DMS79 (cell line): ENCODE results near the gene RGL1.

ENCODE experiments used
- DNase-seq: peaks from one replicate; lab custom pipeline; 2025; lab: John Stamatoyannopoulos, UW

The RGL1 gene

GRCh38 chr1:183916574-183916973 is 111.7 kb downstream of the RGL1 start:
- no peak for DNase-seq

GRCh38 chr1:183918589-183918988 is 113.7 kb downstream of the RGL1 start:
- no peak for DNase-seq

- no peak for DNase-seq
Observed at GRCh38 chr1:183920651-183921050, 115.7 kb downstream of the RGL1 start.

- DNase-seq: no peak
Observed at GRCh38 chr1:183922197-183922596, 117.3 kb downstream of the RGL1 start.

GRCh38 chr1:183925947-183926346 is 121.0 kb downstream of the RGL1 start:
- no peak for DNase-seq

- no peak for DNase-seq
Observed at GRCh38 chr1:183926983-183927382, 122.1 kb downstream of the RGL1 start.

- no peak for DNase-seq
Observed at GRCh38 chr1:183931646-183932271, 126.8 kb downstream of the RGL1 start.

GRCh38 chr1:183932412-183932811 is 127.5 kb downstream of the RGL1 start:
- DNase-seq: no peak

- DNase-seq: no peak
Observed at GRCh38 chr1:183933528-183934179, 128.7 kb downstream of the RGL1 start.

- DNase-seq: no peak
Observed at GRCh38 chr1:183934314-183934713, 129.4 kb downstream of the RGL1 start.

GRCh38 chr1:183936009-183936408 is 131.1 kb downstream of the RGL1 start:
- no peak for DNase-seq

GRCh38 chr1:183936791-183937190 is 131.9 kb downstream of the RGL1 start:
- DNase-seq: no peak

GRCh38 chr1:183937611-183938010 is 132.7 kb downstream of the RGL1 start:
- DNase-seq: no peak

GRCh38 chr1:183941001-183941400 is 136.1 kb downstream of the RGL1 start:
- DNase-seq: no peak

GRCh38 chr1:183942933-183943693 is 138.2 kb downstream of the RGL1 start:
- DNase-seq: peak; percentile 92

GRCh38 chr1:183945428-183946319 is 140.8 kb downstream of the RGL1 start:
- DNase-seq: no peak

GRCh38 chr1:183946320-183946613 is 141.3 kb downstream of the RGL1 start:
- DNase-seq: no peak

GRCh38 chr1:183947988-183948387 is 143.1 kb downstream of the RGL1 start:
- DNase-seq: no peak

- DNase-seq: no peak
Observed at GRCh38 chr1:183952101-183952500, 147.2 kb downstream of the RGL1 start.

GRCh38 chr1:183953031-183953430 is 148.1 kb downstream of the RGL1 start:
- DNase-seq: no peak

GRCh38 chr1:183954496-183954895 is 149.6 kb downstream of the RGL1 start:
- DNase-seq: no peak

- DNase-seq: no peak
Observed at GRCh38 chr1:183956559-183957188, 151.8 kb downstream of the RGL1 start.
